GM18867 (cell line): Measurements from ENCODE around the gene SLC15A1.
"Not testable (repeated sequence)": the region's sequence is repeated elsewhere in the genome, so short reads cannot be mapped to it uniquely, and the experiment has no call there.

ENCODE experiments used
- ATAC-seq: cut with Tn5 transposase; IDR thresholded peaks from one replicate; pipeline ENCODE4 v1.9.1; 2021; ENCODE audit warnings: mild to moderate bottlenecking, moderate library complexity; ENCODE audit not compliant: unreplicated experiment

SLC15A1 gene

DNA sequence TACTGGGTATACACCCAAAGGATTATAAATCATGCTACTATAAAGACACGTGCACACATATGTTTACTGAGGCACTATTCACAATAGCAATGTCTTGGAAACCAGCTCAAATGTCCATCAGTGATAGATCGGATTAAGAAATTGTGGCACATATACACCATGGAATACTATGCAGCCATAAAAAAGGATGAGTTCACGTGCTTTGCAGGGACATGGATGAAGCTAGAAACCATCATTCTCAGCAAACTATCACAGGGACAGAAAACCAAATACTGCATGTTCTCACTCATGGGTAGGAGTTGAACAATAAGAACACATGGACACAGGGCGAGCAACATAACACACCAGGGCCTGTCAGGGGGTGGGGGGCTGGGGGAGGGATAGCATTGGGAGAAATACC, 2.0 kb upstream of the SLC15A1 start:
- not testable (repeated sequence) for ATAC-seq

DNA sequence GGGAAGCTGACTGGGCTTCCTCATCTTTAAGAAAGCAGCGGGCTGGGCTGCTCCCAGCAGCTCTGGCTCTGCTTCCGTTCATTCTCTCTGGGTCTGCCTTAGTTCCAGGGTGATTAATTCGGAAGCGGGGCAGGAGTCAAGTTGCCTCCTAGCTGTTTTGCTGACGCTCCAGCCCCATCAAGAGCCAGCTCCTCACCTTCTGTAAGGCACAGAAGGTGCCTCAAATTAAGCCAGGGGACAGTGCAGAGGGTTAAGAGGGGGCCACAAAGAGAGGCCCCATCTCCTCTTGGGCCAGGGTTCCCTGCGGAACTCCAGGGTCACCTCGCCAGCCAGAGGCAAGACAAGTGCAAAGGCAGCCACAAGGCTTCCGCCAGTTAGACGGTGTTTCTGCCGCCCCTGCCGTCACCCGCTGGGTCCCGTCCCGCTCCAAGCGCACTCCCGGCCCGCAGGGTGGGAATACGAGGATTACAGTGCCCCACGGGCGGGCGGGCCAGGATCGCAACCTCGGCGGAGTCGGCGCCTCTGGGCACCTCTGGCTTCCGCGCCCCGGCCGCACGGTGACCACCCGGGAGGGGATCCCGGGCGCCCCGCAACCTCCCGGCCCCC, 508 bp downstream of the SLC15A1 start:
- no peak for ATAC-seq

DNA sequence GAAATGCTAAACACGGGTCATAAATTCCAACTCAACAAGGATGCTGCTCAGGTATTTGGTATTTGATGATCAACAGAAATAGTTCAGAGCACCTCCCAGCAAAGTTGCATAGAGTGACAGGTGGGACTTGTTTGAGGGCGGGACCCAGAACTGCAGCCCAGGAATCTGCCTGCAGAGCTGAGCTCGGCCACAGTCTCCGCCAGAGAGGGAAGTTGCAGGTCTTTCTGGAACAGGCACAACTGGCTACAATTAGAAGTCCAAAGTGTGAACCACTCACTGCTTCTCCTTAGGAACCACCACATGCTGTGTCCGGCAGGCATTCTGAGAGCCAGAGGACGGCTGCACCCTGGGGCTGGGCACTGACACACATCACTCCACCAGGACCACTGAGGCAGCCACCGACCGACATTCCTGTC, 1.1 kb downstream of the SLC15A1 start:
- no peak for ATAC-seq

DNA sequence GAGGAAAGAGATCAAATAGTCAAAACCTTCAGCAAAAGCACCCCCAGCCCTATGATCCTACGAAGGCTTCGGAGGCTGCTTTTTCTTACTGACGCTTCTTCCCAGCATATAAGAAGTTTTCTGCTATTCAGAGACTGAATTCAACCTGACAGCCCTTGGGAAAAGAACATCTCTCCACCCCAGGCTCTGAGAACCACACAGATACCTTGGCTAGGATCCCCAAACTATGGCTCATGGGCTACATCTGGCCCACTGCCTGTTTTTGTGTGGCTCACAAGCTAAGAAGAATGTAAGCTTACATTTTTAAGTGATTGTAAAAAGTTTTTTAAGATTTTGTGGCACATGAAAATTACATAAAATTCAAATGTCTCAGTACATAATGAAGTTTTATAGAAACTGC, 3.0 kb downstream of the SLC15A1 start:
- no peak for ATAC-seq

DNA sequence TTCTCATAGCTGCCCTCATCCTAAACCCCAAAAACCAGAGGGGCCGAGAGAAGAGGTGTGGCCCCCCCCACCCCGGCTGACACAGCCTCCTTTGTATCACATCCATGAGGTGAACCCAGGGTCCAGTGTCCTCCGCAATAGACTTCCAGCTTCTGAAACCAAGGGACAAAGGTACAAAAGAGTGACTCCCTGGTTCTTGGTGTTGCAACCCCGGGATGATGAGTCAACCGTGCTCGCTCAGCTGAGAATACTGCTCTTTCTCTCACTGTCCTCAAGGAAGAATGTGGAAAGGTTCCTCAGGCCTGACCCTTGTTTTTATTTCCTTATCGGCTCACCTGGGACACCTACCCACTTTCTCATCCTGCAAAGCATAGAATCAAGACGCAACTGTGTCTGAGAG, 5.5 kb downstream of the SLC15A1 start:
- no peak for ATAC-seq

DNA sequence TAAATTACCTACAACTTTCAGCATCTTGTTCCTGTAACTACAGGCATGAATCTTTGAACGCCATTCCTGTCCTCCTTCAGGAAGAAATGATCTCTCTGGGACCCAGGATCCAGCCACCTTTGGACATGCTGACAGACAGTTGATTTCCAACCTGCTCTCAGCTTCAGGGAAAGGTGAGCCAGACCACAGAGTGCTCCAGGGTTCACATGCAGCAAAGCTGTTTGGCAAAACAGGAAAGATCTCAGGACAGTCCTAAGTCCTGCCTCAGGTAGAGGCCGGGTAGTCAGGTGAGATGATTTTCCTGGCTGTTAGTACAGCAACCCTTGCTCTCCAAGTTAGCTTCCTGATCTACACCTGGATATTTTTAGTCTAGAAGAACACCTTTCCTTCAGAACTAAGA, 9.1 kb downstream of the SLC15A1 start:
- no peak for ATAC-seq

DNA sequence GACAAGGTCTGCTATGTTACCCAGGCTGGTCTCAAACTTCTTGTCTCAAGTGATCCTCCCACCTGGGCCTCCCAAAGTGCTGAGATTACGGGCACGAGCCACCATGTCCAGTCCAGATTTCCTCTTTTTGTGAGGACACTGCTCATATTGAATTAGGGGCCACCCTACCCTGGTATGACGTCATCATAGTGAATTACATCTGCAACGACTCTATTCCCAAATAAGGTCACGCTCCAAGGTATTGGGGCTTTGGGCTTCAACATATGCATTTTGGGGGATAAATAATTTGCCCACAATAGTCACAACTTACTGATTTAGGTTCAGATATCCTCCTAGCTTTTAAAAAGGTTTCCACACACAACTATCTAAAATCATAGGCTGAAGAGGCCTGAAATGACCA, 9.5 kb downstream of the SLC15A1 start:
- ATAC-seq: no peak

DNA sequence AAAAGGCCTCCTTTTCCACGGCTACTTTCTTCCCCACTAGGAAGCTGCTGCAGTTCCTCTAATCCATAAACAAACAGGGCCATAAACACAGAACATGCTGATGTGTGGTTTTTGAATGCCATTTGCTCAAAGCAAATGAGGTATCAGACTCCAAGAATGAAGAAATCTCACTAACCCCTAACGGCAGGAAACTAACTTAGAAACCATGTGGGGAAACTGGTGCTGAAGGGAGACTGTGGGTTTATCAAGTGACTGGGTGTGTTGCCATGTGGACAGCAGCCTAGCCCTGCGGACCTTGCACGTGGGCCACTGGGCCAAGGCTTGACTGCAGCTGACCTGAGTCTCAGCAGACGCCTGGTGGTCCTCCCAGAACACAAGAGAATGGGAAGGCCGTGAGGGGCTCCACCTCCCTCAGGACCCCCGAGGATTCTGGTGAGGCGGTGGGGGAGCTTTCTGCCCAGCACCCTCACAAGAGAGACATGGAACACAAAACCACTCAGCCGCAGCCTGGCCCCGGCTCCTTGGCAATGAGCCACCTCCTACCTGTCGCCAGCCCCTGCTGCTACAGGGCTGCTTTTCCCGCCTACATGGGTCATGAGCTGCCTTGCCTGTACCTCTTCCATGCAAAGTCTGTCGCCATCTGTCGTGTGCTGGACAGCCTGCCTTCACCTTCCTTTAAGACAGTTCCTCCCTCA, 10.6 kb downstream of the SLC15A1 start:
- no peak for ATAC-seq

DNA sequence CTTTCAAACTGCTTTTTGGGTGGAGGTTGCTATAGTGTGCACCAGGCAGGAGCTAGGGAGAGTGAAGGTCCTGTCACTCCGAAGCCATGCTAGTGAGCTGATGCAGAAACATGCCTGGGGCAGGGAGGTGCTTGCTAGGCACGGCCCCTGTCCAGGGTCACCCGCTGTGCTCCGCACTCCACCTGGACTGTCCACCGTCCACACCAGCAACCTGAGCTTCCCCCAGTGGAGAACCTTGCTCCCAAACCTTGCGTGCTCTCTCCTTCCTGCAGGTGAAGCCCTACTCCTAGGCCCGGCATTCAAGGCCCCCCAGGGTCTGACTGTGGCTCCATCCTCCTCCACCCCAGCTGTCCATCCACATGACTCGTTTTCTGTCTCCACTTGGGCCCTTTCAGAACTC, 12.3 kb downstream of the SLC15A1 start:
- no peak for ATAC-seq

DNA sequence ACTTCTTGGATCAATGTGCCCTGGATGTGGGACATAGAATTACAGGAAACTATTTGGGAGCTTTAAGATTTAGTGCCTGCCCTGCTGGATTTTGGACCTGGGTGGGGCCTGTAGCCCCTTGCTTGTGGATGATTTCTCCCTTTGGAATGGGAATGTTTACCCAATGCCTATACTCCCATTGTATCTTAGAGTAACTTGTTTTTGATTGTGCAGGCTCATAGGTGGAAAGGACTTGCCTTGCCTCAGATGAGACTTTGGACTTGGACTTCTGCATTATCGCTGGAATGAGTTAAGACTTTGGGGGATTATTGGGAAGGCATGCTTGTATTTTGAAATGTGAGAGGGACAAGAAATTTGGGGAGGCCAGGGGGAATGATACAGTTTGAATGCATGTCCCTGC, 13.5 kb downstream of the SLC15A1 start:
- no peak for ATAC-seq

DNA sequence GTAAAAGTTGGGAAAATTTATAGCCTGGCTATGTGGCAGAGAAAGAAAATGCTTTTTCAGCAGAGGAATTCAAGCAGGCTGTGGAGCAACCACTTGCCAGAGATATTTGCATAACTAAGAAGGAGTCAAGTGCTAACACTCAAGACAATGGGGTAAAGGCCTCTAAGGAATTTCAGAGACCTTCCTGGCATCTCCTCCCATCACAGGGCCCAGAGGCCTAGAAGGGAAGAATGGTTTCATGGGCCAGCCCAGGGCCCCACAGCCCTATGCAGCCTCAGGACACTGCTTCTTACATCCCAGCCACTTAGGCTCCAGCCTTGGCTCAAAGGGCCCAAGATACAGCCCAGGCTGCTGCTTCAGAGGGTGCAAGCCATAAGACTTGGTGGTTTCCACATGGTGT, 14.3 kb downstream of the SLC15A1 start:
- no peak for ATAC-seq

DNA sequence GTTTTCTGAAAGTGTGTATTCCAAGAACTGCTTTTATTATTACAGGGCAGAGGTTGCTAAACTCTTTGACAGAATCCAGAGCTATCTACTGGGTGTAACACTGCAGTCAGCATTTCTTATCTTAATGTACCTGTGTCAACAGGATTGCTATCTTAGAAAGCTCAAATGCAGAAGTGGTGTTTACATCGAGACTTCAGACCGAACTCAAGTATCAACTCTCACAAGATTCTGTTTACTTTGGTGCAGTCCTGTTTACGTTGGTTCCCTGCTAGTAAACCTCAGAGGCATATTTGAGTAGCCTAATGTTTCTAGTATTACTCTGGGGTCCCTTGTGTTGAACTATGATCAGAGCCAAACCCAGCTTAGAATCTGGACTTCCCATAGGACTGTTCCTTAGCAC, 20.5 kb downstream of the SLC15A1 start:
- ATAC-seq: no peak

DNA sequence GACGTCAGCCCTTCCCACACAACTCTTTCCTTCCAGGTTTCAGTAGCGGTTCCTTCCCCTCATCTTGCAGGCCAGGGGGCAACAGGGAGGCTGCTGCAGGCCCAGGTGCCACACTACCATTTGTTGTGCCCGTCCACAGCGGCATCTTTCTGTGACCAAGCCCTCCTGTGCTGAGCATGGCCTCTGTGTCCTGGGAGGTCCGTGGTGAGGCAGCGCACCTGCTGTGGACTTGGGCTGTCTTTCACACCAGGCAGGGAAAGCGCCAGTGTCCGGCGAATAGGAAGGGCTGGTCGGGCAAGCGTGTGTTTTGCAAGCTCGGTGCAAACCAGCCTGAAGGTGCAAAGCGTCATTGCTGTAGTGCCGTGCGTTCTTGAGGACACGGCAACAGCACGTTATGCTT, 21.4 kb downstream of the SLC15A1 start:
- no peak for ATAC-seq

DNA sequence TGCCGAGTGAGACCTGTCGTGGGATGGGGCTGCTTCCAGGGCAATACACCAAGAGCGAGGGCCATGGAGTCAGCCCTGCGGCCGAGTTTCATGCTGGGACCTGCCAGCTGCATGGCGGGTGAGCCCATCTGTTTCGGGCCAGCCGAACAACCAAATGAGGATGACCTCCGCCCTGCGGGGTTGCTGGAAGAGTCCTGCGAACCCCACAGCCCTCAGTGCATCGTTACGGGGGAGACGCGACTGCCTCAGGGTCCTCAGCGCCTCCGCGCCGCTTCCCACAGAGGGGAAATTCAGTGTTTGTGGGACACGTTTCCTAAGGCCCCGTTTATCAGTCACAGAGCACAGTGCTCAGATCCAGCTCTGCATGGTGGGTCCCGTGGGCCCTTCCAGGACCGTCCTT, 22.0 kb downstream of the SLC15A1 start:
- no peak for ATAC-seq

DNA sequence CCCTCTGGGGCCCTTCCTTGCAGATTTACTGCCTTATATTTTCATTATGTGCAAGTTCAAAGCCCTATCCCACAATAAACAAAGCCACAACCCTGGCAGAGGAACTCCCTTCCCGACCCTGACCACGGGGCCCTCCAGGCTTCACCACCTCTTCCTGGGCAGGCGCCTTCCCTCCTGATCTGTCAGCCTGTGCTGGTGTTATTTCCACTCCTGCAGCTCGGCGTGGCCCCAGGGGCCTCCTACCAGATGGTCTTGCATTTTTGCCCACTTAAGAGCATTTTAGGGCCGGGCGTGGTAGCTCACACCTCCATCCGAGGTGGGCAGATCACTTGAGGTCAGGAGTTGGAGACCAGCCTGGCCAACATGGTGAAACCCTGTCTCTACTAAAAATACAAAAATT, 22.8 kb downstream of the SLC15A1 start:
- no peak for ATAC-seq

DNA sequence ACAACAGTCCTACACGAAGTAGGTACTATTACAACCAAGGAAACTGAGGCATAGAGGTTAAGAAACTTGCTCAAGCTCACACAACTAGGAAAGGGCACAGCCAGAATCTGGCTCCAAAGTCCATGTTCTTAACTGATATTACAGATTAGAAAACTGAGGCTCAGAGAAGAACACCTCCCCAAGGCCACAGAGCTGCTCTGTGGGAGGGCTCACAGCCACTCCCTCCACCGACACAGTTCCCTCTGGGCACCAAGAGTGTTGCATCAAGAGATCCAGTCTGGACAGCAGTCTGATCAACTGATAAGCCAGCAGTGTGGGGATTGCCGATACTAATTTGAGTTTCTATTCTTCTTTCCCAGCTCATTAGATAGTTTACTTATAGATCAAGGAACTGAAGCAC, 29.5 kb downstream of the SLC15A1 start:
- ATAC-seq: no peak

DNA sequence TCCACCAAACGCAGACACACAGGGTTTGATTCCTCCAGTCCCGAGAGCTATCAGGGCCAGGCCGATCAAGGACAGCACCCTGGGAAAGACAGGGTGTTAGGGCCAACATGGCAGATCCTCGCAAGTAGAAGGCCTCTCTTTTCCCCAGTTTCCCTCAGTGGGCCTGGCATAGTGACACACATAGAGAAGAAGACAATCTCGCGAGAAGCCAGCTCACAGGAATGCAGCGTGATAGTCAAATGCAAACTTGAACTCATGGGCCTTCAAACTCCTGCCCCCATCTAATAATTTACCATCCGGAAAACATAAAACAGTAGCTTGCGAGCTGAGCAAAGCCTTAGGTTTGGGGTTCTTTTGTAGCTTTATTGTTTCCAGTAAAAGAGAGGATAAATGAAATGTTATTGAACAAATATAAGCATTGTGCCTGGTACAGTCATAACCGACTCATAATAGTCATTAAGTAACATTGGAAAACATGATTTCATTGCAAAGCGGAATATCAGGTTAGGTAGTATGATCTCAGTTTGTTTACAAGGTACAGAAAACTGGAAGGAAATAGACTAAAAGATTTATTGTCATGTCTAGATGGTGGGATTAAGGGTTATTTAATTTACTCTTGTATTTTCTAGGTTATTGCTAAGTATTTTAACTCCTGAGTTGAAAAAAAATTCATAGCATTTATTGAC, 30.5 kb downstream of the SLC15A1 start:
- ATAC-seq: no peak

DNA sequence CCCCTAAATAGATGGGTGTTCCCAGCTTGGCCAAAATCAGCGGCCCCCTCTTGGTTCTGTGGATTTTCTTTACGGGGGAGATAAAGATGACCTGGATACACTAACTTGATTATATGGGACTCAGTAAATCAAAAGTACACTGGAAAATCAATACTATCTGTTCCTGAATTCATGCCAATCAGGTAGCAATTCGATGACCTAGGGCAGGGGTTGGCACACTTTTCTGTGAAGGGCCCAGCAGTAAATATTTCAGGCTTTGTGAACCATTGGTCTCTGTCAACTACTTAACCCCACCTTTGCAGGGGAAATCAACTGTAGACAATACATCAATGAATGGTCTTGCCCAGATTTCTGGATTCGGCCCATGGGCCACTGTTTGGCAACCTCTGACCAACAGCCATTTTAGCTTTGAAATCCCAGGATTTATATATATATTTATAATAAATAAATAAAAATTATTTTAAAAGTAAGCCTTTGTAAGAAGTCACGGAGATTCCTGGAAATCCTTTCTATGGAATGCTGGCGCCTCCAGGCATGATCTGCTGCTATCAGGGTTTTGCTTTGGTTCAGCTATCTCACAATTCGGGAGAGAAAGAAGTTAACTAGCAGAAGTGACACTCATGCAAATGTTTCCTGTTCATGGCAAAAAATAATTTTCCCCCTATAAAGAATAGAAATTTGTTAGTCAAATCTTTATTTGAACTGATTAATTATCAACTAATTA, 32.8 kb downstream of the SLC15A1 start:
- no peak for ATAC-seq

DNA sequence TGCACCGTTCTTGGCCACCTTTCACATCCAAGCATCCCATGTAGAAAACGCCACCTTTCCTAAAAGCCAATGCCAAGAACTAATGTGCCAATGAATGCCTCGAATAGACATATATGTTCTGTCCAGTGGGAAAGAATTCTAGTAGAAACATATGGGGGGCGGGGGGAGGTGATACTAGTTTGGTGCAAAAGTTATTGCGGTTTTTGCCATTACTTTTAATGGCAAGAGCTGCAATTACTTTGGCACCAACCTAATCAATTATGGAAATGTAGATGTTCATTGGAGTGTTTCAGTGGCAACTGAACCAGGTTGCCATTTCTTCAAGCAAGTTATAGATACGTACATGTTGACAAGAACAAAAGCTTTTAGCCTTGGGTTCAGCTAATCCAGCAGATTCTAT, 34.6 kb downstream of the SLC15A1 start:
- ATAC-seq: no peak

DNA sequence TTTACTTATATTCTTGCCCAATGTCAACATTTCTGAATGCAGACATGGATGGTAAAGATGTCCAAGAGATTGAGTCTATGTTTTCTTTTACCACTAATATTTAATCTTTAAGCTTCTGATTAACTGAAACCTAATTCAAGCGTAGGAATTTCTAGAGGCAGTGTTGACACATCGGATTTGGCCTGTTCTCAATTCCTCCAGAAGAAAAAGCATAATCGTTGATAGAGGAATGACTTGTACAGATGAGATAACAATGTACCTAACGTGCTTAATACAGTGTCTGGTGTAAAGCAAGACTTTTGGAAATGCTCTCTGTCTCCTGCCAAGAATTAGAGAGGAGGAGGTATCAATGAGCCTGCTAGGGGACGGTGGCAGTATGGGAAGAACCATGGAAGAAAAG, 35.2 kb downstream of the SLC15A1 start:
- ATAC-seq: no peak

DNA sequence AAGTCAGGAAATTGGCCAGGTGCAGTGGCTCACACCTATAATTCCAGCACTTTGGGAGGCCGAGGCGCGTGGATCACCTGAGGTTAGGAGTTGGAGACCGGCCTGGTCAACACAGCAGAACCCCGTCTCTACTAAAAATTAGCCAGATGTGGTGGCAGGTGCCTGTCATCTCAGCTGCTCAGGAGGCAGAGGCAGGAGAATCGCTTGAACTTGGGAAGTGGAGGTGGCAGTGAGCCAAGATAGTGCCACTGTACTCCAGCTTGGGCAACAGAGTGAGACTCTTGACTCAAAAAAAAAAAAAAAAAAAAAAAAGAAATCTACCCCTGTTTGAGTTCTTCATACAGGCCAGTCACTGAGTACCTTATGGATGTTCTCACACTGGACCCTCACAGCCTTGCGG, 42.0 kb downstream of the SLC15A1 start:
- no peak for ATAC-seq
